Peyer's patch (tissue), 4 donors: ENCODE data around the gene ITIH5.

Source experiments
- POLR2A ChIP-seq, 2 donors: fragments of 450-650 bp; IDR thresholded peaks; one replicate each; pipeline ENCODE4 v1.5.1; 2017; ENCODE audit warnings: antibody characterized with exemption in 2 of 2, mild to moderate bottlenecking in 2 of 2, moderate library complexity in 2 of 2
- TF ChIP-seq, protein P1 (sequence below), 6 experiments: fragments of 450-650 bp in 4 of 6; fragments of 200-600 bp in 2 of 6; sonication (generic) in 1 of 6; IDR thresholded peaks; one replicate each; pipeline ENCODE4 v1.5.1; 2017 to 2019; ENCODE audit warnings: antibody characterized with exemption in 6 of 6, mild to moderate bottlenecking in 3 of 6, moderate library complexity in 1 of 6

DNA sequence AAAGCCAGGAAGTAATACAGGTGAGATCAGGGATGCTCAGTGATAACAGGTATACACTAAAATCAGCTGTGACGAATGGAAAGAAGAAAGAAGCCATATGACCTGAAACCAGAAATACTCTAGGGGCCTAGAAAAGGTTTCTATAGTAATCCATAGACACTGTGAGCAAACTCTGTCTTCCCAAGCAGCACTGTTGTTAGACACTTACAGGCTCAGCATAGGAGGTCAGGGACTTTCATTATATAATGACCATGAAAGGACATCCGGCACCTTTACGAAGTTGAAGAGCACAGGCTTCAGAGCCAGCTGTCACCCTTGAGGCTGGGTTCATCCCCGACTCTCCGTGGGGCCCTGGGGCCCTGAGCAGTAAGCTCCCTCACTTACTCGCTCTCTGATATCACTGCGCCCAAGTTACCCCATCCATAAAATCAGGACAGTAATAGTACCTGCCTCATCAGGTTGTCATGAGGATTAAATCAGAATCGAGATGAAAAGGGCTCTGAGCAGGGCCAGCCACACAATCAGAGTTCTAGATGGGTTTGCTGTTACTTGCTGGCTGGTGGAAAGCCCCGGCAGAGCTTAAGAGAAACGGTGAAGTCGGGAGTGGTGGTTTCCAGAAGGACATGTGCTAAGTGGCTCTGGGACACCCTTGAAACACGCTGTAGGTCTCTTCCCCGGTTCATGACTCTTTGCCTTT lies 79.5 kb downstream of the ITIH5 start:
- TF ChIP-seq, protein P1, sequence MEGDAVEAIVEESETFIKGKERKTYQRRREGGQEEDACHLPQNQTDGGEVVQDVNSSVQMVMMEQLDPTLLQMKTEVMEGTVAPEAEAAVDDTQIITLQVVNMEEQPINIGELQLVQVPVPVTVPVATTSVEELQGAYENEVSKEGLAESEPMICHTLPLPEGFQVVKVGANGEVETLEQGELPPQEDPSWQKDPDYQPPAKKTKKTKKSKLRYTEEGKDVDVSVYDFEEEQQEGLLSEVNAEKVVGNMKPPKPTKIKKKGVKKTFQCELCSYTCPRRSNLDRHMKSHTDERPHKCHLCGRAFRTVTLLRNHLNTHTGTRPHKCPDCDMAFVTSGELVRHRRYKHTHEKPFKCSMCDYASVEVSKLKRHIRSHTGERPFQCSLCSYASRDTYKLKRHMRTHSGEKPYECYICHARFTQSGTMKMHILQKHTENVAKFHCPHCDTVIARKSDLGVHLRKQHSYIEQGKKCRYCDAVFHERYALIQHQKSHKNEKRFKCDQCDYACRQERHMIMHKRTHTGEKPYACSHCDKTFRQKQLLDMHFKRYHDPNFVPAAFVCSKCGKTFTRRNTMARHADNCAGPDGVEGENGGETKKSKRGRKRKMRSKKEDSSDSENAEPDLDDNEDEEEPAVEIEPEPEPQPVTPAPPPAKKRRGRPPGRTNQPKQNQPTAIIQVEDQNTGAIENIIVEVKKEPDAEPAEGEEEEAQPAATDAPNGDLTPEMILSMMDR (IDR thresholded peaks at IDR 0.05): no peak
- TF ChIP-seq POLR2A (IDR thresholded peaks at IDR 0.05): no peak
